MM.1S (cell line): ENCODE results near the gene FBXL4.

Experiments
- EZH2phosphoT487 ChIP-seq: fragments of 300-600 bp; sonication (generic); IDR thresholded peaks from 2 replicates; pipeline ENCODE4 v1.6.1; 2018; ENCODE audit warnings: antibody characterized with exemption, low read length
- TF ChIP-seq, protein P1 (sequence below): fragments of 300-600 bp; sonication (generic); IDR thresholded peaks from 2 replicates; pipeline ENCODE4 v1.5.1; 2016; ENCODE audit warnings: antibody characterized with exemption, low read length, mixed read lengths

DNA sequence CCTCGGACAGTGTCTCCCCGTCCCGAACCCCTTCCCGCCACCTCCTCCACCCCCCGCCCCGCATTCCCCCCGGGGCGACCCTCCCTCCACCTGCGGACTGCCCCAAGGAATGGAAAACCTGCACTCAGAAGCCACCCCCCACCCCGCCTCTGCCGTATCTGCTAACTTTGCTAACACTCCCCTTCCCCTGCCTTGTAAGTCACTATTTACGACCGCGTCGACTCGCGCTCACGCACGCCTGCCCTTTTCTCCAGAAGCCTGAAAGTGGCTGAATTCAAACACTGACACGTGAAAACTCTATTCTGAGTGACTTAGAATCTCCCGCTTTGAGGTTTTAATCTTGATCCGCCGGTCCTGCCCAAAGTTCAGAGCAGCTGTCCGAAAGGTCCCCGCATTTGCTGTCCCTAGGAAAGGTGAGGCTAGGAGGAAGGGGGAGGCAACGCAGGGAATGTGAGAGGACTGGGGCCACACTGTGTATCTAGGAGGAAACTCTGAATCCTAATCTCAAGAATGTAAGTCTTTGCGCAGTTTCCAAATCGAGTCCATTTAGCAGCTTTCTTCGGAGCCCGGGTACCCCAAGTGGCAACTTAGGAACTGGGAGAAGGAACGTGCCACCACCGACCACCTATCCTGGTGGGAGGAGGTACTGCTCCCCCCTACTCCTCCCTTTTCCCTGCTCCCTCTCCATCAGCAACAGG lies 122.7 kb downstream of the FBXL4 start:
- TF ChIP-seq, protein P1, sequence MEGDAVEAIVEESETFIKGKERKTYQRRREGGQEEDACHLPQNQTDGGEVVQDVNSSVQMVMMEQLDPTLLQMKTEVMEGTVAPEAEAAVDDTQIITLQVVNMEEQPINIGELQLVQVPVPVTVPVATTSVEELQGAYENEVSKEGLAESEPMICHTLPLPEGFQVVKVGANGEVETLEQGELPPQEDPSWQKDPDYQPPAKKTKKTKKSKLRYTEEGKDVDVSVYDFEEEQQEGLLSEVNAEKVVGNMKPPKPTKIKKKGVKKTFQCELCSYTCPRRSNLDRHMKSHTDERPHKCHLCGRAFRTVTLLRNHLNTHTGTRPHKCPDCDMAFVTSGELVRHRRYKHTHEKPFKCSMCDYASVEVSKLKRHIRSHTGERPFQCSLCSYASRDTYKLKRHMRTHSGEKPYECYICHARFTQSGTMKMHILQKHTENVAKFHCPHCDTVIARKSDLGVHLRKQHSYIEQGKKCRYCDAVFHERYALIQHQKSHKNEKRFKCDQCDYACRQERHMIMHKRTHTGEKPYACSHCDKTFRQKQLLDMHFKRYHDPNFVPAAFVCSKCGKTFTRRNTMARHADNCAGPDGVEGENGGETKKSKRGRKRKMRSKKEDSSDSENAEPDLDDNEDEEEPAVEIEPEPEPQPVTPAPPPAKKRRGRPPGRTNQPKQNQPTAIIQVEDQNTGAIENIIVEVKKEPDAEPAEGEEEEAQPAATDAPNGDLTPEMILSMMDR = no peak
- TF ChIP-seq EZH2phosphoT487 = no peak
